Stomach smooth muscle (tissue), 2 donors: ENCODE data around the gene TSEN54.

Experiments used
- H3K27ac ChIP-seq: one replicate; pipeline ENCODE4 v1.7.0; 2013; ENCODE audit warnings: mild to moderate bottlenecking, low read length, inconsistent platforms
- H3K27me3 ChIP-seq, 2 donors: one replicate each; pipeline ENCODE4 v1.7.0; 2013; ENCODE audit warnings: low read length in 2 of 2; ENCODE audit not compliant: insufficient read depth in 2 of 2, control insufficient read depth in 1 of 2
- H3K36me3 ChIP-seq, 2 donors: one replicate each; pipeline ENCODE4 v1.7.0; 2013; ENCODE audit warnings: low read length in 2 of 2; ENCODE audit not compliant: control insufficient read depth in 2 of 2, insufficient read depth in 2 of 2
- H3K4me1 ChIP-seq: one replicate; pipeline ENCODE4 v1.7.0; 2013; ENCODE audit warnings: low read length; ENCODE audit not compliant: control insufficient read depth, insufficient read depth
- H3K4me3 ChIP-seq, 2 donors: one replicate each; pipeline ENCODE4 v1.7.0; 2013; ENCODE audit warnings: low read length in 2 of 2
- H3K9ac ChIP-seq, 2 donors: one replicate each; pipeline ENCODE4 v1.7.0; 2013; ENCODE audit warnings: low read length in 2 of 2, mild to moderate bottlenecking in 1 of 2
- H3K9me3 ChIP-seq, 2 donors: one replicate each; pipeline ENCODE4 v1.7.0; 2013; ENCODE audit warnings: low read length in 2 of 2; ENCODE audit not compliant: control insufficient read depth in 2 of 2
- donor health status: healthy.
- donor health status: Pancreatic carcinoma.

Gene TSEN54

DNA sequence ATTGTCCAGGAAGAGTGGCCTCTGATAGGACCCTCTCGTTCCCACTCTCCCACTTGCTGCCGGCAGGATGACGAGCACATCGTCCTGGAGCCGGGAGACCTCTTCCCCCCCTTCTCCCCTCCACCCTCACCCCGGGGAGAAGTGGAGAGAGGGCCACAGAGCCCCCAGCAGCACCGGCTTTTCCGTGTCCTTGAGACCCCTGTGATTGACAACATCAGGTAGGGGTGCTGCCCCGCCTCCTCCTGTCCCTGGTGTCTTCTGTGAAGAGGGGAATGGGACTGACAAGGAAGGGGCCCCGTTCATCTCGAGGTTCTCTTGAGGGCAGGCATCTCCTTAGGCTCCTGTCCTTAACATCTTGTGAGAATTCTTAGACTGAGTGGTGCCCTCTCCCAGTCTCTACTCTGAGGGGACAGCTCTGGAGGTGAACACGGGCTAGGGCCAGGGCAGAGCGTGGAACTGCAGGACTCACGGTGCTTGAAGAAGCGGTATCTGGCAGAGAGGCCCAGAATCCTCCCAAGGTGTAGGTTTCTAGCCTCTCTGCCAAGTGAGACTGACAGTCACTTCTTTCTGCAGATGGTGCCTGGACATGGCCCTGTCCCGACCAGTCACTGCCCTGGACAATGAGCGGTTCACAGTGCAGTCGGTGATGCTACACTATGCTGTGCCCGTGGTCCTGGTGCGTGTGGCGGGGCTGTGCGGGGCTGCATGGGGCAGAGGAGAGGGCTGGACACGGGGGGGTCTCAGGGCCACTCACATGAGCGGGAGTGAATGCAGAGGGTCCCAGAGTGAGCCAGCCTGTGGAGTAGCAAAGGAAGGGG lies 27.4 kb upstream of the TSEN54 start:
- no peaks in the 10 kb centered on the region for H3K9me3 ChIP-seq
- peaks cover 17% of the 10 kb centered on the region for H3K4me1 ChIP-seq
- H3K27ac ChIP-seq, result no peak overlapping the region
- H3K4me3 ChIP-seq, result no peak overlapping the region
- H3K9ac ChIP-seq, result no peak overlapping the region
- no peaks in the 10 kb centered on the region for H3K27me3 ChIP-seq
- H3K36me3 ChIP-seq, result peaks cover 8 to 32% of the 10 kb centered on the region in 2 donors

DNA sequence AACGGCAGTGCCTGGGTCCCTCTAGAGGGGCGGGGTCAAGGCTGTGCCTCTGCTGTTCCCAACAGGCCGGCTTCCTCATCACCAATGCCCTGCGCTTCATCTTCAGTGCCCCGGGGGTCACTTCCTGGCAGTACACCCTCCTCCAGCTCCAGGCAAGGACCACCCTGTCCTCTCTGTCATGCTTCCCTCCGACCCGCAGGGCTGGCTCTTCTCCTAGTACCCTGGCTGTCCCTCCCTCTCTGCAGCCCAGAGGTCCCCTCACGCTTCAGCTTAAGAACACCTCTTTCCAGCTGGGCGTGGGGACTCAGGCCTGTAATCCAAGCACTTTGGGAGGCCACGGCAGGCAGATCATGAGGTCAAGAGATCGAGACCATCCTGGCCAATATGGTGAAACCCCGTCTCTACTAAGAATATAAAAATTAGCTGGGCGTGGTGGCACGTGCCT lies 26.8 kb upstream of the TSEN54 start:
- Histone ChIP-seq H3K4me1 (peaks cover 17% of the 10 kb centered on the region), H3K4me3 (no peak overlapping the region), H3K9ac (no peak overlapping the region), H3K9me3 (no peaks in the 10 kb centered on the region), H3K27me3 (no peaks in the 10 kb centered on the region), H3K36me3 (peaks cover 9 to 37% of the 10 kb centered on the region in 2 donors), H3K27ac (no peak overlapping the region)

DNA sequence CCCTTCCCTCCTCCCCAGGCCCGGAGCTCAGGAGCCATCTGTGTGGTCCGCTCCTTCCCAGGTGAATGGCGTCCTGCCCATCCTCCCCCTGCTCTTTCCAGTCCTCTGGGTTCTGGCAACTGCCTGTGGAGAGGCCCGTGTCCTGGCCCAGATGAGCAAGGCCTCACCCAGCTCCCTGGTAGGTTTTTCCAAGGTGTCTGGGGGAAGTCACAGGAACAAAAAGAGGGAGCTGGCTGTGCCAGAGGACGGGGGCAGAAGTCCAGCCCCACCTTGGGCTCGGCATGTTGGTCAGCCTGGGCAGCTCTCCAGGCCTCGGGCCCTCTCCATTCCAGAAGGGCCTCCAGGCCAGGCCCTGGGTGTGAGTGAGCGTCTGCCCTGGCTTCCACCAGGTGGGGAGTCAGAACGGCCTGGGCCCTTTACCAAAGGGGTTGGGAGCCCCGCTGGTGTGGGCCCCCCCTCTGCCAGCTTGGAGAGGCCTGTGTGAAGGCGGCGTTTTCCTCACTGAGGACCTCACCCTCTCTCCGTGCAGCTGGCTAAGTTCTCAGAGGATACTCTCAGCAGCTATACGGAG lies 26.1 kb upstream of the TSEN54 start:
- Histone ChIP-seq H3K27me3 (no peaks in the 10 kb centered on the region), H3K9ac (no peak overlapping the region), H3K36me3 (peaks cover 16 to 42% of the 10 kb centered on the region in 2 donors), H3K4me1 (peaks cover 17% of the 10 kb centered on the region), H3K27ac (no peak overlapping the region), H3K9me3 (no peaks in the 10 kb centered on the region), H3K4me3 (no peak overlapping the region)

DNA sequence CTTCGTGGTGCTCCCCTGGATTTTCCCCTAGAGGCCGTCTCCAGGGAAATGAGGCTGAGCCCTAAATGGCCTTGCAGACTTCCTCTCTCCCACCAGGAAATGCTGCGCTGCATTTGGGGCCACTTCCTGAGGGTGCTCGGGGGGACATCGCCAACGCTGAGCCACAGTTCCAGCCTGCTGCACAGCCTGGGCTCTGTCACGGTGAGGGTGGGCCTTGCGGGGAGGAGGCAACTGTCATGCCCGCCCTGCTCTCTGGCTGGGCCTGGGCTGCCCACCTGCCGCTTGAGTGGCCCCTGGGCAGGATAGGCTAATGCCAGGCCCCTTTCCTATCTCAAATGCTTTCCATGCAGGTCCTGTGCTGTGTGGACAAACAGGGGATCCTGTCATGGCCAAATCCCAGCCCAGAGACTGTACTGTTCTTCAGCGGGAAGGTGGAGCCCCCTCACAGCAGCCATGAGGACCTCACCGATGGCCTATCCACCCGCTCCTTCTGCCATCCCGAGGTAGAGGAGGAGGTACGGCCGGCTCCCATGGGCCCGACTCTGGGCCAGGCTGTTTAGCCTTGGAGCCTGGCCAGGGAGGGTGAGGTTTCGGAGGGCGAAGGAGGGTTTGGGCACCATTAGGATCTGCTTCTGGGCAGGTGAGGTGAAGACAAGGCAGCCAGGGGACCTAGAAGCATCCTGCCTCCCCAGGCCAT lies 25.2 kb upstream of the TSEN54 start:
- H3K4me3 ChIP-seq, result no peak overlapping the region
- H3K27me3 ChIP-seq, result no peaks in the 10 kb centered on the region
- no peak overlapping the region for H3K27ac ChIP-seq
- H3K9ac ChIP-seq, result no peak overlapping the region
- H3K9me3 ChIP-seq, result no peaks in the 10 kb centered on the region
- peaks cover 23 to 45% of the 10 kb centered on the region in 2 donors for H3K36me3 ChIP-seq
- peaks cover 14% of the 10 kb centered on the region for H3K4me1 ChIP-seq

DNA sequence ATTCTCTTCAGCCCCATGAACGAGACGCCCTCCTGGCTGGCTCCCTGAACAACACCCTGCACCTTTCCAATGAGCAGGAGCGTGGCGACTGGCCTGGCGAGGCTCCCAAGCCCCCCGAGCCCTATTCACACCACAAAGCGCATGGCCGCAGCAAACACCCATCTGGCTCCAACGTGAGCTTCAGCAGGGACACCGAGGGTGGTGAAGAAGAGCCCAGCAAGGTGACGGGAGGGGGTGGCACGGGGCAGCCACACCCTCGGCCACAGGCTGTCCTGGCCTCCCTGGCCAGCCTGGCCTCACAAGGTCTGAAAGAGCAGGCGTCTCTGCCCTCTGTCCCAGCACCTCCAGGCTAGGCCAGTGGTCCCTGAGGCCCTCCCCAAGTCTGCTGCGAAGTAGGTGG lies 24.6 kb upstream of the TSEN54 start:
- H3K4me1 ChIP-seq, result peaks cover 13% of the 10 kb centered on the region
- no peaks in the 10 kb centered on the region for H3K9me3 ChIP-seq
- H3K36me3 ChIP-seq, result peaks cover 23 to 50% of the 10 kb centered on the region in 2 donors

DNA sequence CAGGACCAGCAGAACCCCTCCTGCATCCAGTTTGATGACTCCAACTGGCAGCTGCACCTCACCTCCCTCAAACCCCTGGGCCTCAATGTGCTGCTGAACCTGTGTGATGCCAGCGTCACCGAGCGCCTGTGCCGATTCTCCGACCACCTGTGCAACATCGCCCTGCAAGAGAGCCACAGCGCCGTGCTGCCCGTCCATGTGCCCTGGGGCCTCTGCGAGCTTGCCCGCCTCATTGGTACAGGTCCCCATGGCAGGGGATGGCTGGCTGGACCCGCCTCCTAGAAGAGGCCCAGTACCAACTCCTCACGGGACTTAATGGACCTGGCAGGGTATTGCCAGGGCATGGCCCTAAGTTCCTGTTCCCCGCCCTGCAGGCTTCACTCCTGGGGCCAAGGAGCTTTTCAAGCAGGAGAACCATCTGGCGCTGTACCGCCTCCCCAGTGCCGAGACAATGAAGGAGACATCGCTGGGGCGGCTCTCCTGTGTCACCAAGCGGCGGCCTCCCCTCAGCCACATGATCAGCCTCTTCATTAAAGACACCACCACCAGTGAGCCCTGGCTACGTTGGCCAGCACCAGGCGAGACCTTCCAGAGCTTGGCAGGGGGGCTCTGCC lies 23.7 kb upstream of the TSEN54 start:
- H3K27me3 ChIP-seq, result no peaks in the 10 kb centered on the region
- H3K36me3 ChIP-seq, result peaks cover 23 to 55% of the 10 kb centered on the region in 2 donors
- H3K9ac ChIP-seq, result no peak overlapping the region
- no peak overlapping the region for H3K27ac ChIP-seq
- H3K9me3 ChIP-seq, result no peaks in the 10 kb centered on the region
- H3K4me3 ChIP-seq, result no peak overlapping the region
- H3K4me1 ChIP-seq, result peaks cover 9% of the 10 kb centered on the region

More for the DNA sequence above, 24.6 kb upstream of the TSEN54 start:
- Histone ChIP-seq H3K27ac (no peak overlapping the region), H3K27me3 (no peaks in the 10 kb centered on the region), H3K4me3 (no peak overlapping the region), H3K9ac (no peak overlapping the region)

DNA sequence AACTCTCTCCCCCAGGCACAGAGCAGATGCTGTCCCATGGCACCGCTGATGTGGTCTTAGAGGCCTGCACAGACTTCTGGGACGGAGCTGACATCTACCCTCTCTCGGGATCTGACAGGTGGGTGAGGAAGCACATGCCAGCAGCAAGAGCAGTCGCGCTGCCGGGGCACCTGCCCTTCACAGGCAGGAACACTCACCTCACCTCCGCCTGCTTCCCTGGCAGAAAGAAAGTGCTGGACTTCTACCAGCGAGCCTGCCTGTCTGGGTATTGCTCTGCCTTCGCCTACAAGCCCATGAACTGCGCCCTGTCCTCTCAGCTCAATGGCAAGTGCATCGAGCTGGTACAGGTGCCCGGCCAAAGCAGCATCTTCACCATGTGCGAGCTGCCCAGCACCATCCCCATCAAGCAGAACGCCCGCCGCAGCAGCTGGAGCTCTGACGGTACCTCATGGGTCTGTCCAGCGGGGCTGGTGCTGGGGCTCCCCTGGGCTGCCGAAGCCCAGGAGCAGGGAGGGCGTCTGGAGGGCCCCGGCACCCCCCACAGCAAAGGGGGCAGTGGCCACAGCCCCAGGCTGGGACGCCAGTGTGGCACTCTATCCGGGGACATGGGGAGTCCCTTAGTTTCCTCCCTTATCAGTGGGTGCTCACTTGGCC lies 22.7 kb upstream of the TSEN54 start:
- H3K36me3 ChIP-seq, result peaks cover 28 to 61% of the 10 kb centered on the region in 2 donors
- H3K4me1 ChIP-seq, result peaks cover 7% of the 10 kb centered on the region
- H3K27me3 ChIP-seq, result no peaks in the 10 kb centered on the region
- no peak overlapping the region for H3K4me3 ChIP-seq
- no peaks in the 10 kb centered on the region for H3K9me3 ChIP-seq
- H3K27ac ChIP-seq, result no peak overlapping the region
- no peak overlapping the region for H3K9ac ChIP-seq

DNA sequence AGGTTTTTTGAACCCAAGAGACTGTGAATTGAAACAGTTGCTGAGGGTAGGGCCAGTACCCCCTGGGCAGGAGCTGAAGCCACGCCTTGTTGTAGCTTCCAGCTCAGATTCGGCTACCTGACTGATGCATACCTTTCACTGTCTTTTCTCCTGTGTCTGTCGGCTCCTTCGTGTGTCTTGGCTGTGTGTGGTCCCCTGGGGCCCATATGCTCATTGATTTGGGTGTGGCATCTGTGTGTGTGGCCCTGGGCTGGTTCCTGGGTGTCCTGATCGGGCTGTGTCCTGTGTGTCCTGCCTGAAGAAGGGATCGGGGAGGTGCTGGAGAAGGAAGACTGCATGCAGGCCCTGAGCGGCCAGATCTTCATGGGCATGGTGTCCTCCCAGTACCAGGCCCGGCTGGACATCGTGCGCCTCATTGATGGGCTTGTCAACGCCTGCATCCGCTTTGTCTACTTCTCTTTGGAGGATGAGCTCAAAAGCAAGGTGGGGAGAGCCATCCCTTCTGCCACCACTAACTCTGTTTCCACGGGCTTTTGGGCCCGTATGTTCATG lies 21.9 kb upstream of the TSEN54 start:
- Histone ChIP-seq H3K9me3 (no peaks in the 10 kb centered on the region), H3K9ac (no peak overlapping the region), H3K4me3 (no peak overlapping the region), H3K27me3 (no peaks in the 10 kb centered on the region), H3K4me1 (peaks cover 12% of the 10 kb centered on the region), H3K27ac (no peak overlapping the region), H3K36me3 (peaks cover 28 to 56% of the 10 kb centered on the region in 2 donors)

DNA sequence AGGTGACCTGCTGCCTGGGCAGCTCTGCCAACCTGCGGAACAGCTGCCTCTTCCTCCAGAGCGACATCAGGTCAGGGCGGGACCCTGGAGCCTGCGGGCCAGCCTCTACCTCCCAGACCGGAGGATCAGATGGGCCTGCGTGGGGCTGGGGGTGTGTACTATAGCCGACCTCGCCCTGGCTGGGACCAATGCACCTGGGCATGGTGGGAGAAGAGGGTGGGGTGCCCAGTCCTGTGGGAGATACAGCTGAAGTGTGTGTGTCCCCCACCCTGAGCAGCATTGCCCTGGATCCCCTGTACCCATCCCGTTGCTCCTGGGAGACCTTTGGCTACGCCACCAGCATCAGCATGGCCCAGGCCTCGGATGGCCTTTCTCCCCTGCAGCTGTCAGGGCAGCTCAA lies 20.3 kb upstream of the TSEN54 start:
- H3K4me3 ChIP-seq, result no peak overlapping the region
- peaks cover 32 to 55% of the 10 kb centered on the region in 2 donors for H3K36me3 ChIP-seq
- H3K4me1 ChIP-seq, result peaks cover 8% of the 10 kb centered on the region
- no peaks in the 10 kb centered on the region for H3K27me3 ChIP-seq
- H3K27ac ChIP-seq, result no peak overlapping the region
- no peak overlapping the region for H3K9ac ChIP-seq
- no peaks in the 10 kb centered on the region for H3K9me3 ChIP-seq
